ENCODE results near the gene CHST11.

CHST11 gene

GRCh38 chr12:104790296-104791125 is 333.8 kb downstream of the CHST11 start (continued):
- no peak for TF ChIP-seq ZNF398 (tag by site-specific recombination; IDR thresholded peaks at IDR 0.05)
- TF ChIP-seq KLF1 (tag by site-specific recombination; IDR thresholded peaks at IDR 0.05): no peak
- no peak for TF ChIP-seq ZNF223 (tag by site-specific recombination; IDR thresholded peaks at IDR 0.05)

GRCh38 chr12:104792570-104792969 is 335.8 kb downstream of the CHST11 start:
- POLR2A ChIA-PET: no interaction called here
- H3K27ac ChIP-seq (ENCODE audit: extremely low read depth, low read depth, low read length): no peak overlapping the region
- no peaks in the 10 kb centered on the region for H3K9me3 ChIP-seq (ENCODE audit: control insufficient read depth, insufficient read depth, low read depth, low read length)
- CTCF ChIA-PET: interaction anchor here (0.7 kb wide), 1 partner anchor 12 kb away, joined by 3 read pairs; no protein-coding TSS in a partner anchor
- TF ChIP-seq ZNF600 (tag by site-specific recombination; IDR thresholded peaks at IDR 0.05) (peak; percentile 37; the same call in 1 of the 2 replicates), SCRT1 (tag by site-specific recombination; IDR thresholded peaks at IDR 0.05; ENCODE audit: borderline replicate concordance) (no peak), KLF16 (tag by site-specific recombination; IDR thresholded peaks at IDR 0.05) (no peak), ZNF302 (tag by site-specific recombination; IDR thresholded peaks at IDR 0.05; ENCODE audit: low read depth) (no peak), ZNF776 (tag by site-specific recombination; IDR thresholded peaks at IDR 0.05; ENCODE audit: borderline replicate concordance) (no peak), ZNF610 (tag by site-specific recombination; IDR thresholded peaks at IDR 0.05; ENCODE audit: borderline replicate concordance) (no peak), ZNF140 (tag by site-specific recombination; IDR thresholded peaks at IDR 0.05) (no peak), ZBTB26 (tag by site-specific recombination; optimal IDR thresholded peaks at IDR 0.05) (no peak)
- no peak overlapping the region for H3K4me3 ChIP-seq (ENCODE audit: low read depth, low read length)
- H3K4me1 ChIP-seq (ENCODE audit: control insufficient read depth, insufficient read depth, low read length): no peaks in the 10 kb centered on the region
- H3K36me3 ChIP-seq (ENCODE audit: control insufficient read depth in 2 of 2, insufficient read depth in 1 of 2, low read length in 2 of 2): no peaks in the 10 kb centered on the region

GRCh38 chr12:104793285-104793684 is 336.5 kb downstream of the CHST11 start:
- no peak overlapping the region for H3K4me3 ChIP-seq (ENCODE audit: low read depth, low read length)
- TF ChIP-seq REST (tag by site-specific recombination; IDR thresholded peaks at IDR 0.05) (peak; percentile 27; the same call in 1 of the 2 replicates), ZNF394 (tag by site-specific recombination; IDR thresholded peaks at IDR 0.05; ENCODE audit: borderline replicate concordance) (no peak)
- no peaks in the 10 kb centered on the region for H3K9me3 ChIP-seq (ENCODE audit: control insufficient read depth, insufficient read depth, low read depth, low read length)
- H3K36me3 ChIP-seq (ENCODE audit: control insufficient read depth in 2 of 2, insufficient read depth in 1 of 2, low read length in 2 of 2): no peaks in the 10 kb centered on the region
- ChIA-PET CTCF (interaction anchor here (0.6 to 0.7 kb wide), 2 partner anchors 11 to 165 kb away, joined by 4 to 5 read pairs; partner anchors contain the start of gene SLC41A2), POLR2A (no interaction called here)
- no peak overlapping the region for H3K27ac ChIP-seq (ENCODE audit: extremely low read depth, low read depth, low read length)
- H3K4me1 ChIP-seq (ENCODE audit: control insufficient read depth, insufficient read depth, low read length): no peaks in the 10 kb centered on the region

All from HEK293 (cell line).